ENCODE measurements around the gene TMEM256.

The TMEM256 gene

DNA sequence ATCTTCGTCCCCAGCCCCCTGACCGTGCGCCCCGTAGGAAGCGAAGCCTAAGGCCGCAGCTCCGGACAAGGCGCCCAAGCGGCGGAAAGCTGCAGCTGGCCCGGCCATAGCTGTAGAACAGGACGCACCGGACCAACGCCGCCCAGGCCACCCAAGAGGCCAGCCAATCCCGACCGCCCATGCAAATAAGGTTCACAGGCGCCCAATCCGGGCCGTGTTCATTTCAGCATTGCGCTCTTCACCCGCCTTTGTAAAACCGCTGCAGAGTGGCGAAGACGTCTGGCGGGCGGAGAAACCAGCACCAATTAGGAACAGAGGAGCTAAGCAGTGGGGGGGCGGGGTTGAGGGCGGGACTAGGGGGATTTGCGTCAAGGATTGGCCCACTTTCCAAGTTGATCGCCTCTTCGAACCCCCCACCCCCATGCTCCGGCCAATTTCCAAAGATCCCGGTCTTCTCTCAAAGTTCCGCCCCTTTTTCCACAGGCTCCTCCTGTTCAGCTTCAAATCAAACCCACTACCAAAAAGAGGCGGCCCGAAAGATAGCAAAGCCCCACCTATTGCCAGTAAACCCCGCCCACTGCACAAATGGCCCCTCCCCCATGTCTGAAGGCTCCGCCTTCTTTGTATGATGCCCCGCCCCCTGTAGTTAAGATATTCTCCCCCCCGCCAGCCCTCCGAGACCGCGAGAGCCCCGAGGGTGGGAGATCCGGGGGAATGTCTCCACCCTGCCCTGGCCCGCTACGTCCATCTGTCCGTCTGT, at the start of gene TMEM256:
TMEM256 (minus strand) TSS at position 121 of the 760 bp plus-strand sequence; CDS start at position 108, 13 bp downstream.
- Histone ChIP-seq H3K4me3 (ENCODE audit: low read depth in 1 of 5, low read length in 5 of 5) (peak within 1 kb of the TSS; percentile 77 to 83 (median 80)), H3K4me1 (ENCODE audit: control insufficient read depth in 5 of 5, insufficient read depth in 5 of 5, low read length in 5 of 5) (peaks cover 4 to 25% (median 17%) of the 10 kb centered on the region in 5 donors), H3K9me3 (ENCODE audit: control insufficient read depth in 5 of 5, low read length in 5 of 5) (no peaks in the 10 kb centered on the region), H3K27ac (ENCODE audit: low read depth, low read length) (peak within 1 kb of the TSS; percentile 92), H3K36me3 (ENCODE audit: control insufficient read depth in 5 of 5, insufficient read depth in 5 of 5, low read length in 5 of 5) (peaks cover 0 to 7% (median 0%) of the 10 kb centered on the region in 5 donors), H3K9ac (ENCODE audit: low read length in 5 of 5) (peak within 1 kb of the TSS; percentile 43 to 82 (median 75)), H3K27me3 (ENCODE audit: control insufficient read depth in 5 of 5, insufficient read depth in 4 of 5, low read length in 5 of 5) (no peaks in the 10 kb centered on the region)

DNA sequence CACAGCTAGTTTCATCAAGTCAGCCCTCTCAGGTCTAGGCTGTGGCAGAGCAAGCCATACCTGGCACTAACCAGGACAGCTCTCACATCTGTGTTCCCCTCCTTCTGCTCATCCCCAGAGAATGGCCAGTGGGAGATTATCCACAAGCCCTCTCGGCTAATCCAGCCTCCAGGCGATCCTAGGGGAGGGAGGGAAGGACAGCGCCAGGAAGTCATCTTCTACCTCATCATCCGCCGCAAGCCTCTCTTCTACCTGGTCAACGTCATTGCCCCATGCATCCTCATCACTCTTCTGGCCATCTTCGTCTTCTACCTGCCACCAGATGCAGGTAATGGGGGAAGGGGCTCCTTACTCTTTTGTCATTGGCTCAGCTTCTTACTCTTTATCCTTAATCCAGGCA, 44.6 kb upstream of the TMEM256 start:
- no peaks in the 10 kb centered on the region for H3K9me3 ChIP-seq (ENCODE audit: control insufficient read depth in 5 of 5, low read length in 5 of 5)
- no peaks in the 10 kb centered on the region for H3K36me3 ChIP-seq (ENCODE audit: control insufficient read depth in 5 of 5, insufficient read depth in 5 of 5, low read length in 5 of 5)
- no peak overlapping the region for H3K4me3 ChIP-seq (ENCODE audit: low read depth in 1 of 5, low read length in 5 of 5)
- no peak overlapping the region for H3K9ac ChIP-seq (ENCODE audit: low read length in 5 of 5)
- no peak overlapping the region for H3K27ac ChIP-seq (ENCODE audit: low read depth, low read length)
- peaks cover 1 to 20% (median 16%) of the 10 kb centered on the region in 5 donors for H3K4me1 ChIP-seq (ENCODE audit: control insufficient read depth in 5 of 5, insufficient read depth in 5 of 5, low read length in 5 of 5)
- peaks cover 10 to 29% (median 20%) of the 10 kb centered on the region in 5 donors for H3K27me3 ChIP-seq (ENCODE audit: control insufficient read depth in 5 of 5, insufficient read depth in 4 of 5, low read length in 5 of 5)

DNA sequence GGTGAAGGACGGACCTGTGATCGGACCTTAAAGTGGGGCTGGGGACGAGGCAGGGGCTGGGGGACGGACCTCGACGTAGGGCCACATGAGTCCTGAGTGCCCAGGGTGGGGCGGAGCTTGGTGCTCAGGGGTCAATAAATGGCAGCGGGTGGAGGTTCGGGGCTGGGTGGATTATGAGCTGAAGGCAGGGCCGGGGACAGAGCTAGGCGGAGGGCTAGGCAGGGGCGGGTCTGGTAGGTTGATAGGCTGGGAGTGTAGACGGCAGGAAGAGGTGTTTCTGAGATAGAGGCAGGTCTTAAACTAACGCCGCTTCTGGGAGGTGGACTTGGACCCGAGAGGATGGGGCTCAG, 41.7 kb upstream of the TMEM256 start:
- H3K9ac ChIP-seq (ENCODE audit: low read length in 5 of 5): no peak overlapping the region
- no peaks in the 10 kb centered on the region for H3K9me3 ChIP-seq (ENCODE audit: control insufficient read depth in 5 of 5, low read length in 5 of 5)
- H3K4me1 ChIP-seq (ENCODE audit: control insufficient read depth in 5 of 5, insufficient read depth in 5 of 5, low read length in 5 of 5): peaks cover 1 to 27% (median 21%) of the 10 kb centered on the region in 5 donors
- no peaks in the 10 kb centered on the region for H3K36me3 ChIP-seq (ENCODE audit: control insufficient read depth in 5 of 5, insufficient read depth in 5 of 5, low read length in 5 of 5)
- H3K27me3 ChIP-seq (ENCODE audit: control insufficient read depth in 5 of 5, insufficient read depth in 4 of 5, low read length in 5 of 5): peaks cover 10 to 32% (median 23%) of the 10 kb centered on the region in 5 donors
- H3K27ac ChIP-seq (ENCODE audit: low read depth, low read length): no peak overlapping the region
- H3K4me3 ChIP-seq (ENCODE audit: low read depth in 1 of 5, low read length in 5 of 5): peak overlapping the region in 4 of 5 donors; percentile 11 to 69 (median 60)

DNA sequence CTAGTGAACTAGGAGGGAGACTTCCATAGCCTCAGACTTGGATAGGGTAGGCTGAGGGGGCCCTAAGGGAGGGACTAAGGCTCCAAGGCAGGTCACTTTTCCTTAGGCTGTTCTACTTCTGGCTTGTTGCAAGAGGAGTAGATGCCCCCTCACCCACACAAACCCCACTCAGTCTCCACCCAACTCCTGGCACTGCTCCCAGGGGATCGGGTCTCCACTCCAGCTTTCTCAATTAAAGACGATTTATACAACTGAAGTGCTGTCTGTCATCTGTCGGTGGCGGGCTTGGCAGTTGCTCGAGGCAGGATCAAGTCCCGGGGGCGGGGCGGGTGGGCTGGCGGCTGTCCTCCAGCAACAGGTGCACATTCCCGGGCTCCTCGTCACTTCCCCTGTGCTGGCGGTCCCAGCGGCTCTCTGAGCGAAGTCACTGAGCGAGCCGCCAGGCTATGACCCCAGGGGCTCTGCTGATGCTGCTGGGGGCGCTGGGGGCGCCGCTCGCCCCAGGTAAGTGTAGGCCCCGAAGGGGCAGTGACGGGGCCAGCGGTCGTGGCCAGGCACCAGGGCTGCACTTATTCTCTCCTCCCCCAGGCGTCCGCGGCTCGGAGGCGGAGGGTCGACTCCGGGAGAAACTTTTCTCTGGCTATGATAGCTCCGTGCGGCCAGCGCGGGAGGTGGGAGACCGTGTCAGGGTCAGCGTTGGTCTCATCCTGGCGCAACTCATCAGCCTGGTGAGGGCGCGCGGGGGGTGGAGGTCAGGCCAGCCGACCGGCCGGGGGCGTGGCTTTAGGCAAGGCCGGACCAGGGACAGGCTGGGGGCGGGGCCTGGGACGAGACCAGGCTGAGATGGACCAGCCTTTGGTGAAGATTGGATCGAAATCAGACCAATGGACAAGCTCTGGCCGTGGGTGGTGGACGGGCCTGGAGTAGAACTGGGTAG, 41.1 kb upstream of the TMEM256 start, which contains the start of gene CHRNB1:
CHRNB1 (plus strand) TSS at position 380 of the 937 bp plus-strand sequence; CDS start at position 447, 67 bp downstream.
- H3K4me3 ChIP-seq (ENCODE audit: low read depth in 1 of 5, low read length in 5 of 5): peak within 1 kb of the TSS in 4 of 5 donors; percentile 53 to 69 (median 60)
- H3K36me3 ChIP-seq (ENCODE audit: control insufficient read depth in 5 of 5, insufficient read depth in 5 of 5, low read length in 5 of 5): no peaks in the 10 kb centered on the region
- peaks cover 1 to 33% (median 27%) of the 10 kb centered on the region in 5 donors for H3K4me1 ChIP-seq (ENCODE audit: control insufficient read depth in 5 of 5, insufficient read depth in 5 of 5, low read length in 5 of 5)
- peaks cover 10 to 38% (median 28%) of the 10 kb centered on the region in 5 donors for H3K27me3 ChIP-seq (ENCODE audit: control insufficient read depth in 5 of 5, insufficient read depth in 4 of 5, low read length in 5 of 5)
- no peaks in the 10 kb centered on the region for H3K9me3 ChIP-seq (ENCODE audit: control insufficient read depth in 5 of 5, low read length in 5 of 5)
- peak within 1 kb of the TSS in 1 of 5 donors; percentile 72 for H3K9ac ChIP-seq (ENCODE audit: low read length in 5 of 5)
- no peak within 1 kb of the TSS for H3K27ac ChIP-seq (ENCODE audit: low read depth, low read length)

DNA sequence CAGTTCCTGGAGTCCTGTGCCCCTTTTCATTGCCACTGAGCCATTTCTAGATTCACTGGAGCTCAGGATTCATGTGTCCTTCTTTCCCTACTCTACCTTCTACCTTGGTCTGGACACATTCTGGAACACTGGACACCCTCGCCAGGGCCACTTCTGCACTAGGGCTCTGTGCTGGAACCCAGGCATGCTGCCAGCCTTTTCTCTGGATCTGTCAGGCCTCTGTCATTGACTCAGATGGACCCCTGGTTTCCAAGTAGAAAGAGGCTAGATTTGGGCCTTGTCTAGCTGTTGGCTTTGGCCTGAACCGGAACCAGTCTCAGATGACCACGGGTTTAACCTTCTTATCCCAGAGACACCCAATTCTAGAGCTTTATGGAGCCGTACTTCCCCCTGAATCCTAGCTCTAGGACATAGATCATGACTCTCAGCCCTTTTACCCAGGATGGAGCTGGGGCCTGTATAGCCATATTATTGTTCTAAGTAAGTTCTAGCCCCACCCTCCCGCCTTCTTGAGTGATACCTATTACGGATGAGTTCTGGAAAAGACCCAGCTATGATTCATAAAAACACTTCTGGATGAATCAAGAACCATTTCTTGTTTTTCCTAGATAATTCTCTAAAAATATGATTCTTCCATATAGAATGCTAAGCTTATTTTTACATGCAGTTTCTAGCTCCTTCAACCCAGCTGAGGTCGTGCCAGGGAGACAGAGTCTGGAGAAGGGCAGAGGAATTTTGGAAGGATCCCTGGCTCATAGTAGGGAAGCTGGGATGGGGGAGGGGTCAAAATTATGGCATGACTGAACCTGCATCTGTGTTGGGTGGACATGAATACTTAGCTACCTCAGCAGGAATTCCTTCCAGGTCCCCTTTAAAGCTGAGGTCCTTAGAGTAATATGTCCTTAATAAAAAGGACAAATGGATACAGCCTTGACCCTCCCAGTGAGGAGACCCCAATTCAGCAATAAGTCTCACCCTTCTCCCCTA, 39.9 kb upstream of the TMEM256 start:
- H3K36me3 ChIP-seq (ENCODE audit: control insufficient read depth in 5 of 5, insufficient read depth in 5 of 5, low read length in 5 of 5): no peaks in the 10 kb centered on the region
- peaks cover 1 to 44% (median 33%) of the 10 kb centered on the region in 5 donors for H3K4me1 ChIP-seq (ENCODE audit: control insufficient read depth in 5 of 5, insufficient read depth in 5 of 5, low read length in 5 of 5)
- peaks cover 10 to 48% (median 30%) of the 10 kb centered on the region in 5 donors for H3K27me3 ChIP-seq (ENCODE audit: control insufficient read depth in 5 of 5, insufficient read depth in 4 of 5, low read length in 5 of 5)
- no peak overlapping the region for H3K9ac ChIP-seq (ENCODE audit: low read length in 5 of 5)
- H3K27ac ChIP-seq (ENCODE audit: low read depth, low read length): no peak overlapping the region
- no peak overlapping the region for H3K4me3 ChIP-seq (ENCODE audit: low read depth in 1 of 5, low read length in 5 of 5)
- no peaks in the 10 kb centered on the region for H3K9me3 ChIP-seq (ENCODE audit: control insufficient read depth in 5 of 5, low read length in 5 of 5)

DNA sequence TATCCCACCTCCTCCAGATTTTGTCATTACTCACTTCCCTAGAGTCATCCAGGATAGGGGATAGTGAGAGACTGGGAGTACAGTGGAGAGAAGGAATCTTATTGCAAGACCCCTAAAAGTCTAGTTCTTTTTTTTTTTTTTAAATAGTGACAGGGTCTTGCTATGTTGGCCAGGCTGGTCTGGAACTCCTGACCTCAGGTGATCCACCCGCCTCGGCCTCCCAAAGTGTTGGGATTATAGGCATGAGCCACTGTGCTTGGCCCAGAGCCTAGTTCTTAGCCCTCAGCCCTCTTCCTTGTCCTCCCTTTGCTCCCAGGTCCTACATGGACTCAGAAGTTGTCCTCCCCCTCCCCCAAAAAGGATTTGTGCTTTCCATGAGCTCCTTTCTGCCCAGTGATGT, 38.2 kb upstream of the TMEM256 start:
- H3K4me1 ChIP-seq (ENCODE audit: control insufficient read depth in 5 of 5, insufficient read depth in 5 of 5, low read length in 5 of 5): peaks cover 1 to 60% (median 47%) of the 10 kb centered on the region in 5 donors
- no peak overlapping the region for H3K4me3 ChIP-seq (ENCODE audit: low read depth in 1 of 5, low read length in 5 of 5)
- no peaks in the 10 kb centered on the region for H3K9me3 ChIP-seq (ENCODE audit: control insufficient read depth in 5 of 5, low read length in 5 of 5)
- no peaks in the 10 kb centered on the region for H3K36me3 ChIP-seq (ENCODE audit: control insufficient read depth in 5 of 5, insufficient read depth in 5 of 5, low read length in 5 of 5)
- no peak overlapping the region for H3K9ac ChIP-seq (ENCODE audit: low read length in 5 of 5)
- no peak overlapping the region for H3K27ac ChIP-seq (ENCODE audit: low read depth, low read length)
- peaks cover 7 to 47% (median 30%) of the 10 kb centered on the region in 5 donors for H3K27me3 ChIP-seq (ENCODE audit: control insufficient read depth in 5 of 5, insufficient read depth in 4 of 5, low read length in 5 of 5)

DNA sequence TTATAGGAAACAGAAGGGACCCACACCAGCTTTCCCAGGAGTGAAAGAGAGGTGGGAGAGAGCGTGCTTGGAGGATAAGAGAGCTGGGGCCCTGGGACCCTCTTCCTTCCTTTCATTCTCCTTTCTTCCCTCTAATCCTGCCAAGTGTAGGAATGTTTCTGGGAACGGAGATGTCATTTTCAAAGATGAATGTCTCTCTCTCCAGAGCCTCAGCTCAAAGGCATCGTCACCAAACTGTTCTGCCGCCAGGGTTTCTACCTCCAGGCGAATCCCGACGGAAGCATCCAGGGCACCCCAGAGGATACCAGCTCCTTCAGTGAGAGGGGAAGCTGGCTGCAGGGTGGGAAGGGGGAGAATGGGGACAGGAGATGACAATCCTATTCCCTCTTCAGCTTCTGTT, 37.4 kb upstream of the TMEM256 start:
- Histone ChIP-seq H3K27ac (ENCODE audit: low read depth, low read length) (no peak overlapping the region), H3K9ac (ENCODE audit: low read length in 5 of 5) (no peak overlapping the region), H3K4me1 (ENCODE audit: control insufficient read depth in 5 of 5, insufficient read depth in 5 of 5, low read length in 5 of 5) (peaks cover 1 to 65% (median 51%) of the 10 kb centered on the region in 5 donors), H3K9me3 (ENCODE audit: control insufficient read depth in 5 of 5, low read length in 5 of 5) (no peaks in the 10 kb centered on the region), H3K36me3 (ENCODE audit: control insufficient read depth in 5 of 5, insufficient read depth in 5 of 5, low read length in 5 of 5) (no peaks in the 10 kb centered on the region), H3K27me3 (ENCODE audit: control insufficient read depth in 5 of 5, insufficient read depth in 4 of 5, low read length in 5 of 5) (peaks cover 4 to 40% (median 23%) of the 10 kb centered on the region in 5 donors), H3K4me3 (ENCODE audit: low read depth in 1 of 5, low read length in 5 of 5) (no peak overlapping the region)

DNA sequence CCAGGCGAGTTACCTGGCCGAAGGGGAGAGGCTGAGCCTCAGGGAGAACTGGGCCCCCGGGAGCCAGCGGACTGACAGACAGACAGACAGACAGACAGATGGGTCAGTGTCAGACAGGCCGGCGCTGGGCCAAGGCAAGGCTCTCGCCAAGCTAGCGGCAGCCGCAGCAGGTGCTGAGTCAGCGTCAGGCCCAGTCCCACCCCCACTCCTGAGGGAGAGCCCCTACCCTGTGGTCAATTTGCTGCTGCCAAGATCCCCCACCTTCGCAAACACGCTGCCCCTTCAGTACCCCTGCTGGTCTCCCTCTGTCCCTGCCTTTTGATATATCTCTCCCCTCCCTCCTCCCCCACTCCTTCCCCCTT, 36.9 kb upstream of the TMEM256 start:
- Histone ChIP-seq H3K9me3 (ENCODE audit: control insufficient read depth in 5 of 5, low read length in 5 of 5) (no peaks in the 10 kb centered on the region), H3K4me3 (ENCODE audit: low read depth in 1 of 5, low read length in 5 of 5) (peak overlapping the region in 2 of 5 donors; percentile 44 to 59), H3K27me3 (ENCODE audit: control insufficient read depth in 5 of 5, insufficient read depth in 4 of 5, low read length in 5 of 5) (peaks cover 2 to 36% (median 19%) of the 10 kb centered on the region in 5 donors), H3K36me3 (ENCODE audit: control insufficient read depth in 5 of 5, insufficient read depth in 5 of 5, low read length in 5 of 5) (no peaks in the 10 kb centered on the region), H3K4me1 (ENCODE audit: control insufficient read depth in 5 of 5, insufficient read depth in 5 of 5, low read length in 5 of 5) (peaks cover 1 to 66% (median 56%) of the 10 kb centered on the region in 5 donors), H3K9ac (ENCODE audit: low read length in 5 of 5) (peak overlapping the region in 1 of 5 donors; percentile 56), H3K27ac (ENCODE audit: low read depth, low read length) (no peak overlapping the region)

All from subcutaneous abdominal adipose tissue (tissue), 5 donors.